H1 (cell line): ENCODE data around the gene DPRX.

Experiments
- CTCF ChIP-seq, 3 experiments: IDR thresholded peaks; 1 replicate in 2 of 3; 2 replicates in 1 of 3; pipeline versions ENCODE4 v1.5.1 to v1.6.1; 2011; ENCODE audit warnings: low read length in 3 of 3, mild to moderate bottlenecking in 3 of 3, inconsistent platforms in 2 of 3, low read depth in 1 of 3, moderate library complexity in 1 of 3; ENCODE audit not compliant: insufficient read depth in 1 of 3; ENCODE audit errors: control extremely low read depth in 1 of 3
- POLR2A ChIP-seq, 2 experiments: IDR thresholded peaks; 1 replicate in 1 of 2; 2 replicates in 1 of 2; pipeline ENCODE4 v1.6.1; 2011; ENCODE audit warnings: low read depth in 2 of 2, low read length in 2 of 2, mild to moderate bottlenecking in 2 of 2; ENCODE audit errors: control extremely low read depth in 1 of 2
- YY1 ChIP-seq: IDR thresholded peaks from 2 replicates; pipeline ENCODE4 v1.6.1; 2011; ENCODE audit warnings: low read depth, mild to moderate bottlenecking, low read length

DNA sequence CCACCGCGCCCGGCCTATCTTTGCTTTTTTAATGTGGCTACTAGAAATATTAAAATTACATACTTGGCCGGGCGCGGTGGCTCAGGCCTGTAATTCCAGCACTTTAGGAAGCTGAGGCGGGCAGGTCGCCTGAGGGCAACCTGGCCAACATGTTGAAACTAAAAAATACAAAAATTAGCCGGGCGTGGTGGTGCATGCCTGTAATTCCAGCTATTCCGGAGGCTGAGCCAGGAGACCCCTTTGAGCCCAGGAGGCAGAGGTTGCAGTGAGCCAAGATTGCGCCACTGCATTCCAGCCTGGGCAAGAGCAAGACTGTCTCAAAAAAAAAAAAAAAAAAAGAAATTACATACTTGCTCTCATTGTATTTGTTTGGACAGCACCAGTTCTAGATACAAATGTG, 34.8 kb upstream of the DPRX start:
- no peak for TF ChIP-seq YY1
- TF ChIP-seq POLR2A (IDR thresholded peaks at IDR 0.05; ENCODE audit: control extremely low read depth in 1 of 2, low read depth in 2 of 2, low read length in 2 of 2), result no peak
- TF ChIP-seq CTCF (IDR thresholded peaks at IDR 0.05; ENCODE audit: control extremely low read depth in 1 of 3, insufficient read depth in 1 of 3, low read depth in 1 of 3, low read length in 3 of 3), result no peak
